ENCODE results near the gene PPP3R1. TPM values are rescaled to one million over a fixed set of nuclear protein-coding genes. Genes with fewer than 3 reads are reported as not detected.

PPP3R1 gene
- total and polyA plus RNA-seq, 2 experiments from 2014 or later: 7.9 to 49.6 TPM

DNA sequence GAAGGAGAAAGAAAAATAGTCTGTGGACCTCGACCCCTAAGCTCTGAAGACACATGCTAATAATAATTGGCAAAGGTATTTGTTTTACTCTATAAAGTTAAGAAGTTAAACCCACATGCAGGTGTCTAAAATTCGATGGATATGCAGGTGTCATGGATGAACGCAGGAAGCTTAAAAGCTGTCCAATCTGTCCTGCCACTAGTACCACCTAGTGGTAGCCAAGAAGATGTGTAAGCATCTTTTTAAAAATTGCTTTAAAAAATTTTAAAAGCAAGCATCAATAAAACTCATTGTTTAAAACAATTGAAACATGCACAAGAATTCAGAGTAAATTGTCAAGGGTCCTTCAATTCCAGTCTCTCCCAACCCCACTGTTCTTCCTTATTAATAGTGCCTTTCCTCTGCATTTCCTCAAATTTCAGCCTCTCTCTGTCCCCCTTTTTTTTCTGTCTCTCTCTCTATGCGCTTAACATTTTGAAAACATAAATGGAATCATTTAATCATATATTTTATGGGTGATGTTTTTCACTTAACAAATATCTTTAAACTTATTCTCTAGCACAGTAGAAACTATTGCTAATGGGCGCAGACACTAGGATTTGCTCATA lies 30.6 kb upstream of the PPP3R1 start:
- Histone ChIP-seq H3K36me3 (ENCODE audit: insufficient read depth) (no peaks in the 10 kb centered on the region), H2AFZ (no peak overlapping the region), H3F3A (replicated peaks; ENCODE audit: low read depth) (no peaks in the 10 kb centered on the region), H3K4me1 (ENCODE audit: insufficient read depth) (no peaks in the 10 kb centered on the region), H3K79me2 (replicated peaks; ENCODE audit: insufficient read depth) (no peaks in the 10 kb centered on the region), H3K9me2 (ENCODE audit: insufficient read depth) (no peaks in the 10 kb centered on the region), H4K20me1 (replicated peaks; ENCODE audit: insufficient read depth) (no peaks in the 10 kb centered on the region), H3K4me2 (no peak overlapping the region), H3K4me3 (no peak overlapping the region), H3K27me3 (ENCODE audit: insufficient read depth) (no peaks in the 10 kb centered on the region), H3K27ac (ENCODE audit: low read depth) (no peak overlapping the region)
- Mint-ChIP-seq H3K27ac (no peak overlapping the region), H3K9me3 (no peaks in the 10 kb centered on the region), H3K4me1 (peaks cover 5% of the 10 kb centered on the region; the same call in 2 of the 3 replicates), H3K36me3 (ENCODE audit: low read depth) (no peaks in the 10 kb centered on the region), H3K27me3 (ENCODE audit: insufficient read depth, low read depth, poor library complexity) (peaks cover 4% of the 10 kb centered on the region), H3K4me3 (no peak overlapping the region)
- ATAC-seq: peak; percentile 47
- peak; percentile 52 for DNase-seq (ENCODE audit: low spot score)
- no peak for TF ChIP-seq STAT1 (IDR thresholded peaks at IDR 0.05; ENCODE audit: unreplicated experiment)
- TF ChIP-seq, protein P1, sequence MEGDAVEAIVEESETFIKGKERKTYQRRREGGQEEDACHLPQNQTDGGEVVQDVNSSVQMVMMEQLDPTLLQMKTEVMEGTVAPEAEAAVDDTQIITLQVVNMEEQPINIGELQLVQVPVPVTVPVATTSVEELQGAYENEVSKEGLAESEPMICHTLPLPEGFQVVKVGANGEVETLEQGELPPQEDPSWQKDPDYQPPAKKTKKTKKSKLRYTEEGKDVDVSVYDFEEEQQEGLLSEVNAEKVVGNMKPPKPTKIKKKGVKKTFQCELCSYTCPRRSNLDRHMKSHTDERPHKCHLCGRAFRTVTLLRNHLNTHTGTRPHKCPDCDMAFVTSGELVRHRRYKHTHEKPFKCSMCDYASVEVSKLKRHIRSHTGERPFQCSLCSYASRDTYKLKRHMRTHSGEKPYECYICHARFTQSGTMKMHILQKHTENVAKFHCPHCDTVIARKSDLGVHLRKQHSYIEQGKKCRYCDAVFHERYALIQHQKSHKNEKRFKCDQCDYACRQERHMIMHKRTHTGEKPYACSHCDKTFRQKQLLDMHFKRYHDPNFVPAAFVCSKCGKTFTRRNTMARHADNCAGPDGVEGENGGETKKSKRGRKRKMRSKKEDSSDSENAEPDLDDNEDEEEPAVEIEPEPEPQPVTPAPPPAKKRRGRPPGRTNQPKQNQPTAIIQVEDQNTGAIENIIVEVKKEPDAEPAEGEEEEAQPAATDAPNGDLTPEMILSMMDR (conservative IDR thresholded peaks at IDR 0.05; ENCODE audit: low read depth in 2 of 2): peak; percentile 73 to 77

DNA sequence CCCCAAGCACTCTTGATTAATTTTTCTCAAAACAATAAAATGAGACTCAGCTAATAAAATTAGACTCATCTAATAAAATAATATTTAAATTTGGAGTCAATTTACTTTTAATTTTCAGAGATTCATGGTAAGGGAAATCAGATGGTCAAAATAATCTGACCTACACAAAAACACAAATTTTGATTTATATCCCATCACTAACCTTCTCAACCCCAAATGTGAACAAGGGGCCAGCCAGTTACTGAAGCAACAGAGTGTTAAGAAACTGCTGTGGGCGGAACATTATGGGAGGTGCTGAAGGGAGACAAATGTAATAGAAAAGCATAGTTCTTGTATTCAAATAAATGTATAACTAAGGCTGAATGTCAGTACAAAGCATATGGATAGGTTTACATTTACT lies 28.5 kb upstream of the PPP3R1 start:
- H3K9me3 Mint-ChIP-seq: no peaks in the 10 kb centered on the region
- DNase-seq (ENCODE audit: low spot score): no peak
- Histone ChIP-seq H3K27ac (ENCODE audit: low read depth) (no peak overlapping the region), H2AFZ (no peak overlapping the region), H4K20me1 (replicated peaks; ENCODE audit: insufficient read depth) (no peaks in the 10 kb centered on the region), H3F3A (replicated peaks; ENCODE audit: low read depth) (no peaks in the 10 kb centered on the region), H3K4me3 (no peak overlapping the region), H3K79me2 (replicated peaks; ENCODE audit: insufficient read depth) (no peaks in the 10 kb centered on the region), H3K27me3 (ENCODE audit: insufficient read depth) (no peaks in the 10 kb centered on the region), H3K9me2 (ENCODE audit: insufficient read depth) (no peaks in the 10 kb centered on the region), H3K36me3 (ENCODE audit: insufficient read depth) (no peaks in the 10 kb centered on the region), H3K4me1 (ENCODE audit: insufficient read depth) (no peaks in the 10 kb centered on the region), H3K4me2 (no peak overlapping the region)
- no peaks in the 10 kb centered on the region for H3K4me1 Mint-ChIP-seq
- H3K27ac Mint-ChIP-seq: no peak overlapping the region
- no peak overlapping the region for H3K4me3 Mint-ChIP-seq
- H3K27me3 Mint-ChIP-seq (ENCODE audit: insufficient read depth, low read depth, poor library complexity): peaks cover 1% of the 10 kb centered on the region
- H3K36me3 Mint-ChIP-seq (ENCODE audit: low read depth): no peaks in the 10 kb centered on the region
- ATAC-seq: no peak
- TF ChIP-seq EZH2phosphoT487 (IDR thresholded peaks at IDR 0.05; ENCODE audit: unreplicated experiment) (no peak), CREB1 (CRISPR knock-in tag; IDR thresholded peaks at IDR 0.05; ENCODE audit: low read depth) (no peak), POLR2AphosphoS5 (IDR thresholded peaks at IDR 0.05; ENCODE audit: low read depth) (no peak), STAT1 (IDR thresholded peaks at IDR 0.05; ENCODE audit: unreplicated experiment) (no peak), ZNF114 (CRISPR knock-in tag; IDR thresholded peaks at IDR 0.05) (no peak)
- TF ChIP-seq, protein P2, sequence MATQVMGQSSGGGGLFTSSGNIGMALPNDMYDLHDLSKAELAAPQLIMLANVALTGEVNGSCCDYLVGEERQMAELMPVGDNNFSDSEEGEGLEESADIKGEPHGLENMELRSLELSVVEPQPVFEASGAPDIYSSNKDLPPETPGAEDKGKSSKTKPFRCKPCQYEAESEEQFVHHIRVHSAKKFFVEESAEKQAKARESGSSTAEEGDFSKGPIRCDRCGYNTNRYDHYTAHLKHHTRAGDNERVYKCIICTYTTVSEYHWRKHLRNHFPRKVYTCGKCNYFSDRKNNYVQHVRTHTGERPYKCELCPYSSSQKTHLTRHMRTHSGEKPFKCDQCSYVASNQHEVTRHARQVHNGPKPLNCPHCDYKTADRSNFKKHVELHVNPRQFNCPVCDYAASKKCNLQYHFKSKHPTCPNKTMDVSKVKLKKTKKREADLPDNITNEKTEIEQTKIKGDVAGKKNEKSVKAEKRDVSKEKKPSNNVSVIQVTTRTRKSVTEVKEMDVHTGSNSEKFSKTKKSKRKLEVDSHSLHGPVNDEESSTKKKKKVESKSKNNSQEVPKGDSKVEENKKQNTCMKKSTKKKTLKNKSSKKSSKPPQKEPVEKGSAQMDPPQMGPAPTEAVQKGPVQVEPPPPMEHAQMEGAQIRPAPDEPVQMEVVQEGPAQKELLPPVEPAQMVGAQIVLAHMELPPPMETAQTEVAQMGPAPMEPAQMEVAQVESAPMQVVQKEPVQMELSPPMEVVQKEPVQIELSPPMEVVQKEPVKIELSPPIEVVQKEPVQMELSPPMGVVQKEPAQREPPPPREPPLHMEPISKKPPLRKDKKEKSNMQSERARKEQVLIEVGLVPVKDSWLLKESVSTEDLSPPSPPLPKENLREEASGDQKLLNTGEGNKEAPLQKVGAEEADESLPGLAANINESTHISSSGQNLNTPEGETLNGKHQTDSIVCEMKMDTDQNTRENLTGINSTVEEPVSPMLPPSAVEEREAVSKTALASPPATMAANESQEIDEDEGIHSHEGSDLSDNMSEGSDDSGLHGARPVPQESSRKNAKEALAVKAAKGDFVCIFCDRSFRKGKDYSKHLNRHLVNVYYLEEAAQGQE (IDR thresholded peaks at IDR 0.05; ENCODE audit: unreplicated experiment): no peak
- TF ChIP-seq, protein P3, sequence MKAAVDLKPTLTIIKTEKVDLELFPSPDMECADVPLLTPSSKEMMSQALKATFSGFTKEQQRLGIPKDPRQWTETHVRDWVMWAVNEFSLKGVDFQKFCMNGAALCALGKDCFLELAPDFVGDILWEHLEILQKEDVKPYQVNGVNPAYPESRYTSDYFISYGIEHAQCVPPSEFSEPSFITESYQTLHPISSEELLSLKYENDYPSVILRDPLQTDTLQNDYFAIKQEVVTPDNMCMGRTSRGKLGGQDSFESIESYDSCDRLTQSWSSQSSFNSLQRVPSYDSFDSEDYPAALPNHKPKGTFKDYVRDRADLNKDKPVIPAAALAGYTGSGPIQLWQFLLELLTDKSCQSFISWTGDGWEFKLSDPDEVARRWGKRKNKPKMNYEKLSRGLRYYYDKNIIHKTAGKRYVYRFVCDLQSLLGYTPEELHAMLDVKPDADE (IDR thresholded peaks at IDR 0.05): no peak
- TF ChIP-seq, protein P4, sequence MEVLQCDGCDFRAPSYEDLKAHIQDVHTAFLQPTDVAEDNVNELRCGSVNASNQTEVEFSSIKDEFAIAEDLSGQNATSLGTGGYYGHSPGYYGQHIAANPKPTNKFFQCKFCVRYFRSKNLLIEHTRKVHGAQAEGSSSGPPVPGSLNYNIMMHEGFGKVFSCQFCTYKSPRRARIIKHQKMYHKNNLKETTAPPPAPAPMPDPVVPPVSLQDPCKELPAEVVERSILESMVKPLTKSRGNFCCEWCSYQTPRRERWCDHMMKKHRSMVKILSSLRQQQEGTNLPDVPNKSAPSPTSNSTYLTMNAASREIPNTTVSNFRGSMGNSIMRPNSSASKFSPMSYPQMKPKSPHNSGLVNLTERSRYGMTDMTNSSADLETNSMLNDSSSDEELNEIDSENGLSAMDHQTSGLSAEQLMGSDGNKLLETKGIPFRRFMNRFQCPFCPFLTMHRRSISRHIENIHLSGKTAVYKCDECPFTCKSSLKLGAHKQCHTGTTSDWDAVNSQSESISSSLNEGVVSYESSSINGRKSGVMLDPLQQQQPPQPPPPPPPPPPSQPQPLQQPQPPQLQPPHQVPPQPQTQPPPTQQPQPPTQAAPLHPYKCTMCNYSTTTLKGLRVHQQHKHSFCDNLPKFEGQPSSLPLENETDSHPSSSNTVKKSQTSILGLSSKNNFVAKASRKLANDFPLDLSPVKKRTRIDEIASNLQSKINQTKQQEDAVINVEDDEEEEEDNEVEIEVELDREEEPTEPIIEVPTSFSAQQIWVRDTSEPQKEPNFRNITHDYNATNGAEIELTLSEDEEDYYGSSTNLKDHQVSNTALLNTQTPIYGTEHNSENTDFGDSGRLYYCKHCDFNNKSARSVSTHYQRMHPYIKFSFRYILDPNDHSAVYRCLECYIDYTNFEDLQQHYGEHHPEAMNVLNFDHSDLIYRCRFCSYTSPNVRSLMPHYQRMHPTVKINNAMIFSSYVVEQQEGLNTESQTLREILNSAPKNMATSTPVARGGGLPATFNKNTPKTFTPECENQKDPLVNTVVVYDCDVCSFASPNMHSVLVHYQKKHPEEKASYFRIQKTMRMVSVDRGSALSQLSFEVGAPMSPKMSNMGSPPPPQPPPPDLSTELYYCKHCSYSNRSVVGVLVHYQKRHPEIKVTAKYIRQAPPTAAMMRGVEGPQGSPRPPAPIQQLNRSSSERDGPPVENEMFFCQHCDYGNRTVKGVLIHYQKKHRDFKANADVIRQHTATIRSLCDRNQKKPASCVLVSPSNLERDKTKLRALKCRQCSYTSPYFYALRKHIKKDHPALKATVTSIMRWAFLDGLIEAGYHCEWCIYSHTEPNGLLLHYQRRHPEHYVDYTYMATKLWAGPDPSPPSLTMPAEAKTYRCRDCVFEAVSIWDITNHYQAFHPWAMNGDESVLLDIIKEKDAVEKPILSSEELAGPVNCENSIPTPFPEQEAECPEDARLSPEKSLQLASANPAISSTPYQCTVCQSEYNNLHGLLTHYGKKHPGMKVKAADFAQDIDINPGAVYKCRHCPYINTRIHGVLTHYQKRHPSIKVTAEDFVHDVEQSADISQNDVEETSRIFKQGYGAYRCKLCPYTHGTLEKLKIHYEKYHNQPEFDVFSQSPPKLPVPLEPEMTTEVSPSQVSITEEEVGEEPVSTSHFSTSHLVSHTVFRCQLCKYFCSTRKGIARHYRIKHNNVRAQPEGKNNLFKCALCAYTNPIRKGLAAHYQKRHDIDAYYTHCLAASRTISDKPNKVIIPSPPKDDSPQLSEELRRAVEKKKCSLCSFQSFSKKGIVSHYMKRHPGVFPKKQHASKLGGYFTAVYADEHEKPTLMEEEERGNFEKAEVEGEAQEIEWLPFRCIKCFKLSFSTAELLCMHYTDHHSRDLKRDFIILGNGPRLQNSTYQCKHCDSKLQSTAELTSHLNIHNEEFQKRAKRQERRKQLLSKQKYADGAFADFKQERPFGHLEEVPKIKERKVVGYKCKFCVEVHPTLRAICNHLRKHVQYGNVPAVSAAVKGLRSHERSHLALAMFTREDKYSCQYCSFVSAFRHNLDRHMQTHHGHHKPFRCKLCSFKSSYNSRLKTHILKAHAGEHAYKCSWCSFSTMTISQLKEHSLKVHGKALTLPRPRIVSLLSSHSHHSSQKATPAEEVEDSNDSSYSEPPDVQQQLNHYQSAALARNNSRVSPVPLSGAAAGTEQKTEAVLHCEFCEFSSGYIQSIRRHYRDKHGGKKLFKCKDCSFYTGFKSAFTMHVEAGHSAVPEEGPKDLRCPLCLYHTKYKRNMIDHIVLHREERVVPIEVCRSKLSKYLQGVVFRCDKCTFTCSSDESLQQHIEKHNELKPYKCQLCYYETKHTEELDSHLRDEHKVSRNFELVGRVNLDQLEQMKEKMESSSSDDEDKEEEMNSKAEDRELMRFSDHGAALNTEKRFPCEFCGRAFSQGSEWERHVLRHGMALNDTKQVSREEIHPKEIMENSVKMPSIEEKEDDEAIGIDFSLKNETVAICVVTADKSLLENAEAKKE (CRISPR knock-in tag; IDR thresholded peaks at IDR 0.05): no peak
